Fibroblast of villous mesenchyme (primary cell): ENCODE results near the gene BRD7. TPM values are rescaled to one million over a fixed set of nuclear protein-coding genes. Genes with fewer than 3 reads are reported as not detected.

Experiments used
- DNase-seq: peaks from one replicate; pipeline ENCODE4 v3.0.0-alpha.2; 2010; ENCODE audit warnings: low read depth
- H3K4me3 ChIP-seq: 2 replicates; pipeline ENCODE4 v1.5.1; 2011; ENCODE audit warnings: low read depth, mild to moderate bottlenecking, low read length
- CTCF ChIP-seq: IDR thresholded peaks from 2 replicates; pipeline ENCODE4 v1.5.1; 2012; ENCODE audit warnings: low read depth, mild to moderate bottlenecking, low read length; ENCODE audit not compliant: insufficient read depth
- total RNA-seq: library from RNA; depleted of rRNA; stranded (reverse); fragments of >200 nt; gene quantifications from 2 replicates; pipeline ENCODE4 v1.2.3, GENCODE V29; 2012

The BRD7 gene
- total RNA-seq, 1 donor, result 31.5 TPM

DNA sequence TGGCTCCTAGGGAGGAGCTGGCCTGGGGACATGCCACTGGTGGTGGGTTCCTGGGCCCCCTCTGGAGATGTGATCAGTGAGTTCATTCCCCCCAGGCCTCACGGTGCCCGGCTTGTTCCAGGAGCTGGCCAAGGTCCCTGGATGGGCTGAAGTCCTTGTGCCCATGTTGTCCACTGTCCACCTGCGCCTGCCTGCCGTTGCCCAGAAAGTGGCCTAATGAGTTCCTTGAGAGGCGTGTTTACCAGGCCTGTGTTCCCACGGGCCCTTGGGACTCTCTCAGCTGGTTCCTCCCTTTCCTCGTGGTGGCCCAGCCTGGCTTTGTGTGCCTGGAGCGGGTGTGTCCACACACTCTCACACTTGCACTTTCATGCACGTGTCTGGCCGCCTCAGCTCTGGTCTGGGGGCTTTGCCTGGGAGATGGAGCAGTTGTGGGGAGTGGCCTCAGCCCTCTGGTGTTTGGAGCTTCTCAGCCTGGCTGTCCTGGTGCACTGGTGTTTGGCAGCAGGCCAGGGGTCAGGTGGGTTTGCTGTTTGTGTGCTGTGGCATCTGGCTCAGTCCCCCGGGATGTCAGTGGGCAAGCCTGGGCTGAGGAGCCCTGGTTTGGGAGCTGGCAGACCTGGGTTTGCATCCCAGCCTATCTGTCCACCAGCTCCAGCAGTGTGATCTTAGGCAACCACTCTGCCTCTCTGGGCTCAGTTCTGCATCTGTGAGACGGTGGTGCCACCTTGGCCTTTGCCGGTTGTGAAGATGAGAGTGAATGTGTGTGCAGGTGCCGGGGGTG, 84.5 kb downstream of the BRD7 start:
- no peak for TF ChIP-seq CTCF
- no peak overlapping the region for H3K4me3 ChIP-seq
- DNase-seq, result no peak

DNA sequence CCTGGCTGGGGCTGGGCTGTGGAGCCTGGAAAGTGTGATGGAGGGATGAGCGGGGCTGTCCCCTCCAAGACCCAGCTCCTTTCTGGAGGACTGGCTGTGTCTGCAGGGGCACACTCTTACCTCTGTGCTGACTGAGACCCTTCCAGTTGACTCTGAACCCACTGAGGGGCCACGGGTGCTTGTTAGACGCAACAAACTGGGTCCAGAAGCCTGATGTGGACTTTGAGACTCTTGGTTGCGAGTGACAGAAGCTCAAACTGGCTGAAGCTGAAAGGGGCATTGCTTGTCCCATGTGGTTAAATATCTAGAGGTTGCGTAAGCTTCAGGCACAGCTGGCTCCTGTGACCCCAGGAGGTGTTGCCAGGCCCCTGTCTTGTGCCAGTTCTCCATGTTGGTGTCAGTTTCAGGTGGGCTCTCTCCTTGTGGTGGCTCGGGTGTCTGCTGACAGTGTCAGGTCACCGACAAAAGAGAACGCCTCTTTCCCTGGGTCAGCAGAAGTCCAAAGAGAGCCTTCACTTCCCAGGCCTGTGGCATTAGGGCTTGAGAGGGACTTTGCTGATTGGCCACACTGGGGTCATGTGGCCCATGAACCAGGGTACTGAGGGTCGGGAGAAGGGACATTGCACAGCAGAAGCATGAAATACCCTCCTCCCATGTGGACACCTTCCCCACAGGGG, 85.7 kb downstream of the BRD7 start:
- H3K4me3 ChIP-seq, result no peak overlapping the region
- TF ChIP-seq CTCF, result no peak
- peak; percentile 18 for DNase-seq

DNA sequence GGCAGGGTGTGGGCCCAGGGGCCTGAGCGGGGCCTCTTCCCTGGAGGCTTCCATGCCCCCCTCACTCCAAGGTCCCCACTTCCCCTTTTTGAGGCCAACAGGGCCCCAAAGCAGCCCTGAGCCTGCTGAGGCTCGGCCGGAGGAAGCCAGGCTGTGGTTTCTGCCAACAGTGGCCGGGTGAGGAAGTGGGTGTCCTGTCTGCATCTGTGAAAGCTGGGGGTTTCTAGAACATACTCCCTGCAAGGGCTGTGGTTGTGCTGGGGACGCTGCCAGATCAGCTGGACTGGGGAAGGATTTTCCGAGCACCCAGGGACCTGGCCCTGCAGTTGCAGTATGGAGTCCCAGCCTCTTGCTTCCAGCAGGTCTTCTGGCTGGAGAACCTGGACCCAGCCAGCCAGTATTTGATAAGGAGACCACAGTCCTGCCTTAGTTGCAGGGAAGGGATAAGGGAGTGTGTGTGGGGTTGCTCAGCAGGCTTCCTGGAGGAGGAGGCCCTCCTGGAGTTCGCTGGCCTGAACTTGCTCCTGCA, 86.7 kb downstream of the BRD7 start:
- no peak overlapping the region for H3K4me3 ChIP-seq
- no peak for TF ChIP-seq CTCF
- peak; percentile 61 for DNase-seq

GRCh38 chr16:50281391-50282009, 87.3 kb downstream of the BRD7 start:
- TF ChIP-seq CTCF, result no peak
- no peak overlapping the region for H3K4me3 ChIP-seq
- DNase-seq, result no peak

- no peak for TF ChIP-seq CTCF
- H3K4me3 ChIP-seq, result no peak overlapping the region
- DNase-seq, result no peak
Observed at GRCh38 chr16:50280932-50281331, 87.9 kb downstream of the BRD7 start.

GRCh38 chr16:50279504-50279865, 89.3 kb downstream of the BRD7 start:
- H3K4me3 ChIP-seq, result no peak overlapping the region
- TF ChIP-seq CTCF, result no peak
- DNase-seq, result no peak
